ENCODE measurements around the gene FZD10.

FZD10 gene

DNA sequence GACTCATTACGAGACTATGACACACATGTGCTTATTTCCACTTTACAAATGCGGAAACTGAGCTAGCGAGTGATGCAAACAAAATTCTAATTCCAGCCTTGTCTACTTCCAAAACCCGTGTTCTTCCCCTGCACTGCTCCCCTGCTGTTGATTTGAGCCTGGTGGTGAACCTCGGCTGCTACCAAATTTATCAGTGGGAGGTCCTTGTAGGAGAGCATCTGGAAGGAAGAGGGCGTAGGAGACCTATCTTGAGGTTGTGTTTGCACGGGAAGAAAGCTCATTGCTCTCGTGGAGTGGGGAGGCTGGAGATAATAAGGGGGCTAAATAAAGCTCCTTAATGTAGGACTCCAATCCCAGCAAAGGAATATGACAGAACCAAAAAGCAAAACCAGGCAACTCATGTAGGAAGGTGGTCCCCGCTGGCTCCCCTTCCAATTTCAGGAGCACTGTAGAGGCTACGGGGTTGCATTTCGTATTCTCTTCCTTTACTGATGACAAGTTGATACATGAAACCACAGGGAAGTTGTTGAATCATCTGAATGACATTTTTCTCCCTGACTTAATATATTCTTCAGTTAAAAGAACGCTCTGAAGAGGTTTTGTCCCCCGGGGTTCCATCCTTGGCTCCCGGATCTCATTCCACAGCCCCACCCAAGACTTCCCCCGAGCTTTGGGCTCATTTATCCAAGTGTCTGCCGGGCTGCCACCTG lies 52.6 kb downstream of the FZD10 start:
- DNase-seq: no peak

Measured in NCI-H1417 (cell line).